Caco-2 (cell line): ENCODE data around the gene STAT5B. TPM values are rescaled to one million over a fixed set of nuclear protein-coding genes. Genes with fewer than 3 reads are reported as not detected.
"Not testable (repeated sequence)": the region's sequence is repeated elsewhere in the genome, so short reads cannot be mapped to it uniquely, and the experiment has no call there.

Experiments
- BruUV-seq: library from RNA; stranded (reverse); fragments of 400-500 nt; replicated peaks from 2 replicates; lab custom pipeline; 2021; lab: Mats Ljungman, UMichigan
- CTCF ChIA-PET: fragments of 300-600 bp; sonication (Branson Sonifier 250); formaldehyde crosslinking; loops from one replicate; lab custom pipeline; 2022; ENCODE audit warnings: antibody characterized with exemption; lab: Charles Lee
- POLR2A ChIA-PET: fragments of 300-600 bp; sonication (Branson Sonifier 250); formaldehyde crosslinking; loops from one replicate; lab custom pipeline; 2022; ENCODE audit warnings: antibody characterized with exemption; lab: Charles Lee
- DNase-seq, 2 experiments: peaks; one replicate each; pipeline versions ENCODE4 v3.0.0 to v3.0.0-alpha.2; 2020 to 2022
- H3K27me3 ChIP-seq: replicated peaks from 2 replicates; pipeline ENCODE4 v1.6.0; 2011; ENCODE audit warnings: low read length; ENCODE audit not compliant: control insufficient read depth, insufficient read depth
- H3K36me3 ChIP-seq: 2 replicates; pipeline ENCODE4 v1.5.1; 2011; ENCODE audit warnings: low read length; ENCODE audit not compliant: control insufficient read depth, insufficient read depth
- H3K4me1 ChIP-seq: fragments of 250-450 bp; sonication (Bioruptor Pico); 2 replicates; pipeline ENCODE4 v1.5.1; 2020; ENCODE audit warnings: mild to moderate bottlenecking
- H3K4me3 ChIP-seq: 2 replicates; pipeline ENCODE4 v1.5.1; 2011; ENCODE audit warnings: low read depth, mild to moderate bottlenecking, control low read depth, low read length
- H3K9me3 ChIP-seq: fragments of 250-450 bp; sonication (Bioruptor Pico); 2 replicates; pipeline ENCODE4 v1.5.1; 2020; ENCODE audit warnings: mild to moderate bottlenecking, moderate library complexity
- H3K27ac Mint-ChIP-seq: one replicate; pipeline ENCODE4 v1.8.0; 2022; ENCODE audit warnings: mixed read lengths; ENCODE audit not compliant: unreplicated experiment
- H3K27me3 Mint-ChIP-seq: one replicate; pipeline ENCODE4 v1.8.0; 2022; ENCODE audit warnings: mixed read lengths; ENCODE audit not compliant: insufficient read depth, unreplicated experiment
- H3K36me3 Mint-ChIP-seq: one replicate; pipeline ENCODE4 v1.8.0; 2022; ENCODE audit warnings: mild to moderate bottlenecking, mixed read lengths; ENCODE audit not compliant: insufficient read depth, unreplicated experiment
- H3K4me1 Mint-ChIP-seq: one replicate; pipeline ENCODE4 v1.8.0; 2022; ENCODE audit warnings: low read depth, mixed read lengths; ENCODE audit not compliant: unreplicated experiment
- H3K4me3 Mint-ChIP-seq: one replicate; pipeline ENCODE4 v1.8.0; 2022; ENCODE audit warnings: mild to moderate bottlenecking, moderate library complexity, mixed read lengths; ENCODE audit not compliant: unreplicated experiment
- H3K9me3 Mint-ChIP-seq: one replicate; pipeline ENCODE4 v1.8.0; 2022; ENCODE audit warnings: mixed read lengths; ENCODE audit not compliant: unreplicated experiment
- intact Hi-C: fragments of 100-400 bp; cut with micrococcal nuclease; formaldehyde crosslinking; loops from one replicate; pipeline ENCODE4 v1.10.0; 2022; ENCODE audit not compliant: unreplicated experiment
- total RNA-seq: library from RNA; stranded (reverse); gene quantifications from 2 replicates; pipeline ENCODE4 v1.2.3, GENCODE V29; 2022
- TF ChIP-seq, protein P1 (sequence below), 2 experiments: fragments of 200-600 bp in 1 of 2; IDR thresholded peaks; 1 replicate in 1 of 2; 2 replicates in 1 of 2; pipeline versions ENCODE4 v1.5.1 to v1.8.0; 2011 to 2022; ENCODE audit warnings: antibody characterized with exemption in 1 of 2, control low read depth in 1 of 2, inconsistent platforms in 1 of 2, low read depth in 1 of 2, low read length in 1 of 2, mild to moderate bottlenecking in 1 of 2, moderate library complexity in 1 of 2; ENCODE audit not compliant: insufficient read depth in 1 of 2, severe bottlenecking in 1 of 2, unreplicated experiment in 1 of 2

The STAT5B gene
- total RNA-seq, 1 experiment from 2014 or later, result 46.9 TPM

DNA sequence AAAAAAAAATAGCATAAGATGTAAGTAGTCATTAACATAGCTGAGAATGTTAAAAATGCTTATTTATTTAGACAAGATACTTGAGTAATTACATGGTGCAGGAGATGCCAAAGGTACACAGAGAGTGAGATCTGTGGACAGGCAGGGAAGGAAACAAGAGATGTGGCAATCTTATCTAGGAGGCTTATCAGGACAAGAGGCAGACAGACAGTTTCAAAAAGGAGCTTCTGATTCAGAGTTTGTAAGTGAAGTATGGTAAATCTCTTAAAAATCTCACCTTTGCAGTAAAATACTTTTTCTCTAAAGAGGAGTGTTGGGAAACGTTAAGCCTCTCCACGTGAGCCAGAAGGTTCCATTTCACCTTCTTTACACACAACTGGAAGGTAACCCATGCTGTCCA lies 62.0 kb downstream of the STAT5B start:
- peaks cover 15% of the 10 kb centered on the region for H3K4me1 ChIP-seq
- Mint-ChIP-seq H3K27ac (peak overlapping the region; percentile 55), H3K9me3 (no peaks in the 10 kb centered on the region), H3K4me3 (no peak overlapping the region), H3K4me1 (peaks cover 5% of the 10 kb centered on the region), H3K36me3 (peaks cover 25% of the 10 kb centered on the region), H3K27me3 (no peaks in the 10 kb centered on the region)
- no peaks in the 10 kb centered on the region; the same call in 1 of the 2 replicates for H3K36me3 ChIP-seq
- TF ChIP-seq, protein P1, sequence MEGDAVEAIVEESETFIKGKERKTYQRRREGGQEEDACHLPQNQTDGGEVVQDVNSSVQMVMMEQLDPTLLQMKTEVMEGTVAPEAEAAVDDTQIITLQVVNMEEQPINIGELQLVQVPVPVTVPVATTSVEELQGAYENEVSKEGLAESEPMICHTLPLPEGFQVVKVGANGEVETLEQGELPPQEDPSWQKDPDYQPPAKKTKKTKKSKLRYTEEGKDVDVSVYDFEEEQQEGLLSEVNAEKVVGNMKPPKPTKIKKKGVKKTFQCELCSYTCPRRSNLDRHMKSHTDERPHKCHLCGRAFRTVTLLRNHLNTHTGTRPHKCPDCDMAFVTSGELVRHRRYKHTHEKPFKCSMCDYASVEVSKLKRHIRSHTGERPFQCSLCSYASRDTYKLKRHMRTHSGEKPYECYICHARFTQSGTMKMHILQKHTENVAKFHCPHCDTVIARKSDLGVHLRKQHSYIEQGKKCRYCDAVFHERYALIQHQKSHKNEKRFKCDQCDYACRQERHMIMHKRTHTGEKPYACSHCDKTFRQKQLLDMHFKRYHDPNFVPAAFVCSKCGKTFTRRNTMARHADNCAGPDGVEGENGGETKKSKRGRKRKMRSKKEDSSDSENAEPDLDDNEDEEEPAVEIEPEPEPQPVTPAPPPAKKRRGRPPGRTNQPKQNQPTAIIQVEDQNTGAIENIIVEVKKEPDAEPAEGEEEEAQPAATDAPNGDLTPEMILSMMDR (IDR thresholded peaks at IDR 0.05; ENCODE audit: insufficient read depth in 1 of 2, low read depth in 1 of 2, low read length in 1 of 2, severe bottlenecking in 1 of 2, unreplicated experiment in 1 of 2), result no peak
- ChIA-PET POLR2A (interaction anchor here (0.5 to 0.6 kb wide), 3 partner anchors 20 to 94 kb away, joined by 4 read pairs; partner anchors contain the start of gene GHDC), CTCF (interaction anchor here (0.6 to 3.8 kb wide), 2 partner anchors 8 to 30 kb away, joined by 4 to 19 read pairs; no protein-coding TSS in a partner anchor)
- peak in 1 of 2 experiments; percentile 20 for DNase-seq
- no peaks in the 10 kb centered on the region for H3K27me3 ChIP-seq
- H3K9me3 ChIP-seq, result no peaks in the 10 kb centered on the region
- BruUV-seq, result no TSS peak
- H3K4me3 ChIP-seq, result no peak overlapping the region
- intact Hi-C loops, result no loop called here

DNA sequence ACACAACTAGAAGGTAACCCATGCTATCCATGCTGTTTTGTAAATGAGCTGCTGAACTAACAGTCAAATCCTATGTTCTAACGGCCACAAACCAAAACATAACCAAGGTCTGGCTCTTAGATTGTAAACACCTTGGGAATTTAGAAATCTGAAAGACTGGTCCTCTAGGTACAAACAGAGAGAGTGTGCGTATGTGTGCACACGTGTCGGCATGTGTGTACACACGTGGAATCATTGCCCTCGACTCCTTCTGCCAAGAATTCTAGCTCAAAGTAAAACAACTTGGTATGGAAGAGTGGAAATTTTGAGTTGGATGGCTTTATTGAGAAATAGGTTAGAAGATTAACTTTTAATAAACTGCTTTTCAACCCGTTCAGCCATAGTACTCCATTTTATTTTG lies 63.8 kb downstream of the STAT5B start:
- TF ChIP-seq, protein P1 (IDR thresholded peaks at IDR 0.05; ENCODE audit: insufficient read depth in 1 of 2, low read depth in 1 of 2, low read length in 1 of 2, severe bottlenecking in 1 of 2, unreplicated experiment in 1 of 2), result no peak
- no peak for DNase-seq
- Mint-ChIP-seq H3K4me3 (no peak overlapping the region), H3K4me1 (peaks cover 5% of the 10 kb centered on the region), H3K36me3 (peaks cover 30% of the 10 kb centered on the region), H3K9me3 (no peaks in the 10 kb centered on the region), H3K27me3 (no peaks in the 10 kb centered on the region), H3K27ac (no peak overlapping the region)
- Histone ChIP-seq H3K36me3 (no peaks in the 10 kb centered on the region; the same call in 1 of the 2 replicates), H3K4me1 (peaks cover 15% of the 10 kb centered on the region), H3K4me3 (no peak overlapping the region), H3K27me3 (no peaks in the 10 kb centered on the region), H3K9me3 (no peaks in the 10 kb centered on the region)
- no TSS peak for BruUV-seq
- CTCF ChIA-PET, result interaction anchor here (3.8 kb wide), 1 partner anchor 10 kb away, joined by 19 read pairs; no protein-coding TSS in a partner anchor
- intact Hi-C loops, result no loop called here
- POLR2A ChIA-PET, result no interaction called here

DNA sequence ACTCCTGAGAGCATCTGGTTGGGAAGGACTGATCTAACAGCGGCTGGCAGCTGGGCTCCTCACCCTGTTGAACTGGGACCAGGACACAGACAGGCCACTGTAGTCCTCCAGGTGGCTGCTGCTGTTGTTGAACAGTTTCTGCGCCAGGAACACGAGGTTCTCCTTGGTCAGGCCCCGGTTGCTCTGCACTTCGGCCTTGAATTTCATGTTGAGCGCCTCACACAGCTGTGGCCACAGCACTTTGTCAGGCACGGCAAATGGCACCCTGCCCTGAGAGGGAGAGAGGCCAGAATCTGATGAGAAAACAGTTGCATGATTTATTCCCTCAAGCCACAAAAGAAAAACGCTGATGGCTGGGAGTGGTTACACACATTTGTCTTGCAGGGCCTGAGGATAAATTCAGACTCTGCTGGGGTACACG lies 64.3 kb downstream of the STAT5B start:
- H3K4me1 Mint-ChIP-seq, H3K27me3 ChIP-seq, POLR2A ChIA-PET, H3K4me3 ChIP-seq, H3K4me3 Mint-ChIP-seq, H3K36me3 ChIP-seq, DNase-seq, intact Hi-C loops, H3K9me3 ChIP-seq, BruUV-seq, H3K27me3 Mint-ChIP-seq, H3K9me3 Mint-ChIP-seq, H3K27ac Mint-ChIP-seq: not testable (repeated sequence)
- peaks cover 15% of the 10 kb centered on the region for H3K4me1 ChIP-seq
- CTCF ChIA-PET, result interaction anchor here (3.8 kb wide), 1 partner anchor 11 kb away, joined by 19 read pairs; no protein-coding TSS in a partner anchor
- H3K36me3 Mint-ChIP-seq, result peaks cover 26% of the 10 kb centered on the region
